ENCODE measurements around the gene ANKRD40.

- TF ChIP-seq CTCF (conservative IDR thresholded peaks at IDR 0.05): no peak
- no peak for TF ChIP-seq EZH2 (IDR thresholded peaks at IDR 0.05; ENCODE audit: low read depth)
These were observed 18.3 kb upstream of the ANKRD40 start for GRCh38 chr17:50725769-50726655.

Data from PC-9 (cell line).